ES-I3 (cell line): Measurements from ENCODE around the gene HS3ST4.

Experiments
- H3K36me3 ChIP-seq: 2 replicates; pipeline ENCODE4 v1.6.1; 2013; ENCODE audit warnings: mild to moderate bottlenecking, low read length, control low read depth, moderate library complexity; ENCODE audit not compliant: insufficient read depth
- H3K4me1 ChIP-seq: 2 replicates; pipeline ENCODE4 v1.6.1; 2013; ENCODE audit warnings: mild to moderate bottlenecking, control low read depth, low read length; ENCODE audit not compliant: insufficient read depth
- H3K9ac ChIP-seq: 2 replicates; pipeline ENCODE4 v1.6.1; 2013; ENCODE audit warnings: low read depth, mild to moderate bottlenecking, low read length, moderate library complexity
- H3K9me3 ChIP-seq: 2 replicates; pipeline ENCODE4 v1.6.1; 2013; ENCODE audit warnings: mild to moderate bottlenecking, low read length, moderate library complexity; ENCODE audit not compliant: control insufficient read depth, insufficient read depth

The HS3ST4 gene

DNA sequence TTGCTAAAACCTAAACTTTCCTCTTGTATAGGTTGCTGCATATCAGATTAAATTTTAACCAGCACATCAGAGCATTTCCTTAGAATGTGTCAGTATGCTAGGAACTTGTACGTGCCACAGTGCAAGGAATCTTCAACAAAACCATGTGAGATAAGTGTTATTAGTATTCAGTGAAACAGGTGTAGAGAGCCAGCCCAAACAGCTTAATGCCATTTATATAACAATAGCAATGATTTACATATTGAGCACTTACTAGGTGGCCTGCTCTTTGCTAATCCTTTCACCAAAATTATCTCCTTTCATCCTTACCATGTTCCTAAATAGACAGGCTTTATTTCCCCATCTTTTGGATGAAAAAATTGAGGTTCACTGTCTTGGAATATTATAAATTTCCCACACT is 485.7 kb downstream of the HS3ST4 start:
- H3K9me3 ChIP-seq = peaks cover 17% of the 10 kb centered on the region
- H3K9ac ChIP-seq = no peak overlapping the region
- peaks cover 32% of the 10 kb centered on the region for H3K4me1 ChIP-seq

GRCh38 chr16:26178298-26178697 is 486.5 kb downstream of the HS3ST4 start:
- Histone ChIP-seq H3K9ac (no peak overlapping the region), H3K9me3 (peaks cover 17% of the 10 kb centered on the region), H3K36me3 (no peaks in the 10 kb centered on the region), H3K4me1 (peaks cover 32% of the 10 kb centered on the region)

More for the DNA sequence above, 485.7 kb downstream of the HS3ST4 start:
- no peaks in the 10 kb centered on the region for H3K36me3 ChIP-seq

DNA sequence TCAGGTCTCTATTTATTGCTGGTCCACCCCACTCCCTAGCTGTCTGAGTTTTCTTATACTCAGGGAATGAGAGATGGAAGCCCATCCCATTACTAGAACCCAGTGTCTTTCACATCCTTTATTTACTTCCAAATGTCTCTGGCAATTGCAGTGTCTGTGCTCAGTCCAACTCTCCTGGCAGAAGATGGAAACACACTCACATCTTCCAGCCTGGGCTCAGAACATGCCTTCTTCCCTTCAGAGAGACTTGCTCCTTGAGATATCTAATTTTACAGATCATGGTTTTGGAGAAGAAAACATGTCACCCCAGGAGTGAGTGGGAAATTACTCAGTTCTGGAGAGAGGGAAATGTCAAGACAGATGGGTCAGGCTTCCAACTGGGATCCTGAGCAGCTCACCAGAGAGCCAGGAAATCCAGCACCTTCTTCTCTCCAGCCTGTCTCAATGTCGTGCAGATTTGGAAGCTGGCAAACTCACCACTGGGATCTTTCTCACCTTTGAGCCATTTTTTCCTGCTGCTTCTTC is 494.4 kb downstream of the HS3ST4 start:
- Histone ChIP-seq H3K9ac (no peak overlapping the region), H3K36me3 (no peaks in the 10 kb centered on the region), H3K4me1 (no peaks in the 10 kb centered on the region), H3K9me3 (peaks cover 16% of the 10 kb centered on the region)
